Eye (tissue), 1 donor: ENCODE measurements around the gene SNTG2.
"Not testable (repeated sequence)": the region's sequence is repeated elsewhere in the genome, so short reads cannot be mapped to it uniquely, and the experiment has no call there.

Experiments used
- DNase-seq: peaks from one replicate; pipeline ENCODE4 v3.0.0-alpha.2; 2015

Gene SNTG2

GRCh38 chr2:1398191-1398590 is 447.5 kb downstream of the SNTG2 start:
- DNase-seq = no peak

- DNase-seq = no peak
Observed at GRCh38 chr2:1400943-1401735, 450.5 kb downstream of the SNTG2 start.

GRCh38 chr2:1402064-1402463 is 451.4 kb downstream of the SNTG2 start:
- no peak for DNase-seq

- DNase-seq = no peak
Observed at GRCh38 chr2:1403565-1403964, 452.9 kb downstream of the SNTG2 start.

- no peak for DNase-seq
Observed at GRCh38 chr2:1405124-1405523, 454.5 kb downstream of the SNTG2 start.

- no peak for DNase-seq
Observed at GRCh38 chr2:1405967-1406366, 455.3 kb downstream of the SNTG2 start.

GRCh38 chr2:1406434-1406833 is 455.8 kb downstream of the SNTG2 start:
- DNase-seq = peak; percentile 35

GRCh38 chr2:1407950-1408675 is 457.5 kb downstream of the SNTG2 start:
- DNase-seq = peak; percentile 13

GRCh38 chr2:1413156-1413710 is 462.6 kb downstream of the SNTG2 start, which contains the start of gene TPO:
Gene TPO (plus strand): TSS chr2:1413463. CDS start chr2:1414409, 946 bp downstream.
- DNase-seq = no peak

- DNase-seq = peak; percentile 54
Observed at GRCh38 chr2:1414121-1414520, 463.5 kb downstream of the SNTG2 start.

GRCh38 chr2:1414901-1415300 is 464.3 kb downstream of the SNTG2 start:
- DNase-seq = not testable (repeated sequence)

- DNase-seq = no peak
Observed at GRCh38 chr2:1415501-1415900, 464.9 kb downstream of the SNTG2 start.
